H9 (cell line): ENCODE measurements around the gene TPPP2. TPM values are rescaled to one million over a fixed set of nuclear protein-coding genes. Genes with fewer than 3 reads are reported as not detected.

Experiments used
- DNase-seq: peaks from one replicate; pipeline ENCODE4 v3.0.0-alpha.2; 2017
- H2AFZ ChIP-seq: one replicate; pipeline ENCODE4 v1.6.1; 2013; ENCODE audit warnings: mild to moderate bottlenecking, low read length, control low read depth, moderate library complexity
- H2AK5ac ChIP-seq: 2 replicates; pipeline ENCODE4 v1.6.1; 2013; ENCODE audit warnings: low read length, control low read depth, mixed read lengths; ENCODE audit not compliant: insufficient read length
- H2BK120ac ChIP-seq: one replicate; pipeline ENCODE4 v1.6.1; 2013; ENCODE audit warnings: low read depth, mild to moderate bottlenecking, low read length, control low read depth, inconsistent platforms; ENCODE audit not compliant: poor library complexity, severe bottlenecking
- H2BK12ac ChIP-seq: 2 replicates; pipeline ENCODE4 v1.6.1; 2013; ENCODE audit warnings: low read length, control low read depth, mixed read lengths, low read depth; ENCODE audit not compliant: insufficient read length
- H2BK15ac ChIP-seq: 2 replicates; pipeline ENCODE4 v1.6.1; 2013; ENCODE audit warnings: low read depth, low read length, control low read depth
- H2BK20ac ChIP-seq: one replicate; pipeline ENCODE4 v1.6.1; 2013; ENCODE audit warnings: low read depth, mild to moderate bottlenecking, low read length, control low read depth, inconsistent platforms; ENCODE audit not compliant: poor library complexity, severe bottlenecking
- H2BK5ac ChIP-seq: 2 replicates; pipeline ENCODE4 v1.6.1; 2013; ENCODE audit warnings: low read length, control low read depth, mixed read lengths; ENCODE audit not compliant: insufficient read length
- H3K14ac ChIP-seq: 2 replicates; pipeline ENCODE4 v1.6.1; 2013; ENCODE audit warnings: low read length, control low read depth; ENCODE audit not compliant: insufficient read depth
- H3K18ac ChIP-seq: 2 replicates; pipeline ENCODE4 v1.6.1; 2013; ENCODE audit warnings: low read depth, mild to moderate bottlenecking, mixed read lengths, low read length, control low read depth; ENCODE audit not compliant: insufficient read length
- H3K23ac ChIP-seq: 2 replicates; pipeline ENCODE4 v1.6.1; 2013; ENCODE audit warnings: low read length, control low read depth, mixed read lengths, low read depth; ENCODE audit not compliant: insufficient read length
- H3K23me2 ChIP-seq: 2 replicates; pipeline ENCODE4 v1.6.1; 2013; ENCODE audit warnings: low read depth, mild to moderate bottlenecking, mixed read lengths, low read length, control low read depth; ENCODE audit not compliant: insufficient read length, poor library complexity, severe bottlenecking
- H3K27ac ChIP-seq: 2 replicates; pipeline ENCODE4 v1.5.1; 2013; ENCODE audit warnings: low read length, control low read depth, mixed read lengths, low read depth; ENCODE audit not compliant: insufficient read length
- H3K27me3 ChIP-seq: 2 replicates; pipeline ENCODE4 v1.6.1; 2013; ENCODE audit warnings: low read length, control low read depth, inconsistent platforms; ENCODE audit not compliant: insufficient read depth
- H3K4ac ChIP-seq: 2 replicates; pipeline ENCODE4 v1.6.1; 2013; ENCODE audit warnings: low read depth, mild to moderate bottlenecking, control low read depth, inconsistent platforms, low read length, moderate library complexity
- H3K4me1 ChIP-seq: 2 replicates; pipeline ENCODE4 v1.6.1; 2013; ENCODE audit warnings: low read length, control low read depth, inconsistent platforms; ENCODE audit not compliant: insufficient read depth
- H3K4me2 ChIP-seq: 2 replicates; pipeline ENCODE4 v1.6.1; 2013; ENCODE audit warnings: low read length, control low read depth, mixed read lengths; ENCODE audit not compliant: insufficient read length, insufficient read depth
- H3K56ac ChIP-seq: 2 replicates; pipeline ENCODE4 v1.6.1; 2013; ENCODE audit warnings: low read depth, mild to moderate bottlenecking, mixed read lengths, low read length, control low read depth; ENCODE audit not compliant: insufficient read length
- H3K79me1 ChIP-seq: 2 replicates; pipeline ENCODE4 v1.6.1; 2013; ENCODE audit warnings: low read depth, mild to moderate bottlenecking, moderate library complexity, low read length, control low read depth, inconsistent platforms; ENCODE audit not compliant: insufficient read depth, poor library complexity, severe bottlenecking
- H3K79me2 ChIP-seq: 2 replicates; pipeline ENCODE4 v1.6.1; 2013; ENCODE audit warnings: low read length, control low read depth, inconsistent platforms; ENCODE audit not compliant: insufficient read depth
- H3K9ac ChIP-seq: 2 replicates; pipeline ENCODE4 v1.6.1; 2013; ENCODE audit warnings: low read length, control low read depth, mixed read lengths; ENCODE audit not compliant: insufficient read length; ENCODE audit errors: extremely low read depth
- H3K9me3 ChIP-seq: one replicate; pipeline ENCODE4 v1.6.1; 2013; ENCODE audit warnings: low read depth, low read length, inconsistent platforms; ENCODE audit not compliant: control insufficient read depth
- H3T11ph ChIP-seq: one replicate; pipeline ENCODE4 v1.6.1; 2013; ENCODE audit warnings: mild to moderate bottlenecking, low read length, control low read depth, inconsistent platforms
- H4K20me1 ChIP-seq: one replicate; pipeline ENCODE4 v1.6.1; 2013; ENCODE audit not compliant: control insufficient read depth, insufficient read length, insufficient read depth
- H4K5ac ChIP-seq: 2 replicates; pipeline ENCODE4 v1.6.1; 2013; ENCODE audit warnings: low read depth, mild to moderate bottlenecking, mixed read lengths, low read length, control low read depth; ENCODE audit not compliant: insufficient read length
- H4K8ac ChIP-seq: replicated peaks from 2 replicates; pipeline ENCODE4 v1.6.1; 2013; ENCODE audit warnings: low read length, control low read depth, mixed read lengths, low read depth; ENCODE audit not compliant: insufficient read length
- H4K91ac ChIP-seq: 2 replicates; pipeline ENCODE4 v1.6.1; 2013; ENCODE audit warnings: low read depth, mild to moderate bottlenecking, moderate library complexity, mixed read lengths, low read length, control low read depth; ENCODE audit not compliant: insufficient read length
- H3K27ac Mint-ChIP-seq, 3 experiments: 2 replicates in 2 of 3; 3 replicates in 1 of 3; pipeline ENCODE4 v1.8.0; 2020 to 2021; ENCODE audit warnings: mixed read lengths in 3 of 3, mild to moderate bottlenecking in 1 of 3, moderate library complexity in 1 of 3
- H3K27me3 Mint-ChIP-seq: 2 replicates; pipeline ENCODE4 v1.8.0; 2021; ENCODE audit warnings: low read depth, mild to moderate bottlenecking, moderate library complexity, mixed read lengths
- H3K36me3 Mint-ChIP-seq, 3 experiments: 2 replicates in 2 of 3; 3 replicates in 1 of 3; pipeline ENCODE4 v1.8.0; 2020 to 2021; ENCODE audit warnings: low read depth in 3 of 3, mixed read lengths in 3 of 3; ENCODE audit not compliant: insufficient read depth in 1 of 3
- H3K4me1 Mint-ChIP-seq, 2 experiments: 2 replicates each; pipeline ENCODE4 v1.8.0; 2020; ENCODE audit warnings: mixed read lengths in 2 of 2
- H3K4me3 Mint-ChIP-seq, 2 experiments: 2 replicates in 1 of 2; 3 replicates in 1 of 2; pipeline ENCODE4 v1.8.0; 2020 to 2021; ENCODE audit warnings: mild to moderate bottlenecking in 2 of 2, mixed read lengths in 2 of 2, moderate library complexity in 1 of 2
- H3K9me3 Mint-ChIP-seq, 2 experiments: 2 replicates in 1 of 2; 3 replicates in 1 of 2; pipeline ENCODE4 v1.8.0; 2020; ENCODE audit warnings: mild to moderate bottlenecking in 2 of 2, mixed read lengths in 2 of 2, moderate library complexity in 1 of 2
- WGBS: extraction: QIAGEN DNeasy Blood & Tissue Kit; methylation state at CpG from one replicate; pipeline ENCODE4 v1.1.7; 2013; ENCODE audit warnings: missing lambda C conversion rate, low lambda C conversion rate, mixed read lengths; ENCODE audit not compliant: insufficient read length; ENCODE audit errors: extremely low coverage; 5-methylcytosine and 5-hydroxymethylcytosine counted together
- total RNA-seq: library from RNA; stranded (reverse); gene quantifications from 2 replicates; pipeline ENCODE4 v1.2.1, GENCODE V29; 2021
- TF ChIP-seq, protein P1 (sequence below): fragments of 200-600 bp; sonication (generic); conservative IDR thresholded peaks from 3 replicates; pipeline ENCODE4 v1.8.0; 2021; ENCODE audit warnings: antibody characterized with exemption, mild to moderate bottlenecking

TPPP2 gene
- total RNA-seq, 1 experiment from 2014 or later, result not detected

DNA sequence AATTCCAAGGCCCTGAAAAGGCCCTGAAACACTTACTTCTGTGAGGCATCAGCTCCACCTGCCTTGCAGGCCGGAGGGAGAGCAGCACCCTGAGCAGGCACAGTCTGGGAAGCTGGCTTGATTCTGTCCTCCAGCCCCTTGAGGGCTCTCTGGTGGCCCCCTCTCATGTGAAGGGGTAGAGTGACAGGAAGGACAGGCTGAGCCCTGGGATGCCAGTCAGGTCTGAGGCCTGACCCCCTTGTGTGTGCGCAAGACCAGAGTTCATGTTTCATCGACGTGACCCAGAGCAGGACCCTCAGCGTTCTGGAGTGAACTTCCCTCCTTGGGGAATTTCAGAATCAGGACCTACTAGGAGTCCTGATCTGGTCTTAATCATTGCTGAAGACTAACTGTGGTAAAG lies 28.9 kb downstream of the TPPP2 start:
- no peak overlapping the region for H4K8ac ChIP-seq
- peaks cover 1% of the 10 kb centered on the region; the same call in 1 of the 2 replicates for H3K27me3 Mint-ChIP-seq
- no peak overlapping the region for H4K5ac ChIP-seq
- H3K4me3 Mint-ChIP-seq, result no peak overlapping the region
- no peaks in the 10 kb centered on the region for H3K79me2 ChIP-seq
- no peak overlapping the region for H3K18ac ChIP-seq
- no peak overlapping the region for H2BK5ac ChIP-seq
- TF ChIP-seq, protein P1, sequence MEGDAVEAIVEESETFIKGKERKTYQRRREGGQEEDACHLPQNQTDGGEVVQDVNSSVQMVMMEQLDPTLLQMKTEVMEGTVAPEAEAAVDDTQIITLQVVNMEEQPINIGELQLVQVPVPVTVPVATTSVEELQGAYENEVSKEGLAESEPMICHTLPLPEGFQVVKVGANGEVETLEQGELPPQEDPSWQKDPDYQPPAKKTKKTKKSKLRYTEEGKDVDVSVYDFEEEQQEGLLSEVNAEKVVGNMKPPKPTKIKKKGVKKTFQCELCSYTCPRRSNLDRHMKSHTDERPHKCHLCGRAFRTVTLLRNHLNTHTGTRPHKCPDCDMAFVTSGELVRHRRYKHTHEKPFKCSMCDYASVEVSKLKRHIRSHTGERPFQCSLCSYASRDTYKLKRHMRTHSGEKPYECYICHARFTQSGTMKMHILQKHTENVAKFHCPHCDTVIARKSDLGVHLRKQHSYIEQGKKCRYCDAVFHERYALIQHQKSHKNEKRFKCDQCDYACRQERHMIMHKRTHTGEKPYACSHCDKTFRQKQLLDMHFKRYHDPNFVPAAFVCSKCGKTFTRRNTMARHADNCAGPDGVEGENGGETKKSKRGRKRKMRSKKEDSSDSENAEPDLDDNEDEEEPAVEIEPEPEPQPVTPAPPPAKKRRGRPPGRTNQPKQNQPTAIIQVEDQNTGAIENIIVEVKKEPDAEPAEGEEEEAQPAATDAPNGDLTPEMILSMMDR, result no peak
- no peak overlapping the region for H3K23ac ChIP-seq
- no peaks in the 10 kb centered on the region for H3K9me3 Mint-ChIP-seq
- no peak overlapping the region for H2BK12ac ChIP-seq
- no peak overlapping the region for H3T11ph ChIP-seq
- no peak overlapping the region for H2AFZ ChIP-seq
- no peak overlapping the region for H3K27ac ChIP-seq
- no peaks in the 10 kb centered on the region for H3K9me3 ChIP-seq
- no peaks in the 10 kb centered on the region for H3K36me3 Mint-ChIP-seq
- H3K23me2 ChIP-seq, result no peaks in the 10 kb centered on the region
- no peak overlapping the region for H2AK5ac ChIP-seq
- no peaks in the 10 kb centered on the region; the same call in 1 of the 2 replicates for H3K4me1 ChIP-seq
- H3K56ac ChIP-seq, result no peak overlapping the region
- H3K9ac ChIP-seq, result no peak overlapping the region
- H4K91ac ChIP-seq, result no peak overlapping the region
- H2BK15ac ChIP-seq, result no peak overlapping the region
- WGBS, result no CpG with 5 or more reads among the region's 5 CpGs
- H3K4ac ChIP-seq, result no peak overlapping the region
- H3K27ac Mint-ChIP-seq, result no peak overlapping the region
- no peak overlapping the region for H3K14ac ChIP-seq
- no peak for DNase-seq
- no peaks in the 10 kb centered on the region for H3K79me1 ChIP-seq
- H3K4me2 ChIP-seq, result no peak overlapping the region
- H3K27me3 ChIP-seq, result no peaks in the 10 kb centered on the region
- H2BK120ac ChIP-seq, result no peak overlapping the region
- peaks cover 15 to 18% of the 10 kb centered on the region in 2 experiments for H3K4me1 Mint-ChIP-seq
- H2BK20ac ChIP-seq, result no peak overlapping the region
- H4K20me1 ChIP-seq, result no peaks in the 10 kb centered on the region
